GM12891 (cell line): ENCODE measurements around the gene FOXA3.
A peak's percentile ranks its signal among the peaks of the same experiment; 100 is the strongest.

Source experiments
- DNase-seq: peaks from one replicate; pipeline ENCODE4 v3.0.0; 2011; ENCODE audit warnings: low spot score; ENCODE audit not compliant: insufficient read length
- FAIRE-seq: peaks from 2 replicates; lab custom pipeline; 2011; peaks lifted over from hg19 to GRCh38; lab: Jason Lieb, UNC
- PAX5 ChIP-seq: IDR thresholded peaks from 2 replicates; pipeline ENCODE4 v1.6.1; 2011; ENCODE audit warnings: low read length, moderate library complexity, mild to moderate bottlenecking; ENCODE audit not compliant: insufficient read depth, severe bottlenecking
- POLR2A ChIP-seq: IDR thresholded peaks from 2 replicates; pipeline ENCODE4 v1.6.1; 2011; ENCODE audit warnings: low read depth, low read length, control low read depth
- POLR2AphosphoS5 ChIP-seq: IDR thresholded peaks from 2 replicates; pipeline ENCODE4 v1.6.1; 2011; ENCODE audit warnings: low read depth, low read length, control low read depth
- POU2F2 ChIP-seq: IDR thresholded peaks from 2 replicates; pipeline ENCODE4 v1.6.1; 2011; ENCODE audit warnings: low read depth, mild to moderate bottlenecking, control low read depth, low read length, moderate library complexity
- SPI1 ChIP-seq: IDR thresholded peaks from 2 replicates; pipeline ENCODE4 v1.6.1; 2011; ENCODE audit warnings: low read depth, low read length, control low read depth
- TAF1 ChIP-seq: IDR thresholded peaks from 2 replicates; pipeline ENCODE4 v1.6.1; 2011; ENCODE audit warnings: low read depth, low read length, control low read depth

Gene FOXA3

GRCh38 chr19:45899919-45900589 lies 35.9 kb downstream of the FOXA3 start:
- DNase-seq (no peak), FAIRE-seq (no peak)
- TF ChIP-seq POLR2A (no peak), POU2F2 (no peak), PAX5 (no peak), SPI1 (no peak), TAF1 (no peak), POLR2AphosphoS5 (no peak)

GRCh38 chr19:45900738-45901431 lies 36.8 kb downstream of the FOXA3 start:
- TF ChIP-seq TAF1 (no peak), POLR2A (no peak), POLR2AphosphoS5 (no peak), POU2F2 (no peak), PAX5 (no peak), SPI1 (no peak)
- no peak for DNase-seq
- no peak for FAIRE-seq

GRCh38 chr19:45901432-45901911 lies 37.3 kb downstream of the FOXA3 start:
- FAIRE-seq, result peak; percentile 71
- no peak for TF ChIP-seq SPI1
- no peak for TF ChIP-seq PAX5
- TF ChIP-seq POLR2AphosphoS5, result no peak
- DNase-seq, result no peak

- DNase-seq, result no peak
Measured at GRCh38 chr19:45901912-45902650, 38.0 kb downstream of the FOXA3 start, which contains the start of gene MYPOP. TSS of gene MYPOP (minus strand) at chr19:45902613. CDS start at chr19:45901773, 840 bp downstream.

GRCh38 chr19:45902651-45903625 lies 38.8 kb downstream of the FOXA3 start:
- peak; percentile 100 for DNase-seq
- FAIRE-seq, result peak; percentile 100
- no peak for TF ChIP-seq SPI1
- TF ChIP-seq POLR2AphosphoS5, result peak; percentile 70; the same call in 1 of the 2 replicates
- no peak for TF ChIP-seq POU2F2
- peak; percentile 58; the same call in 1 of the 2 replicates for TF ChIP-seq POLR2A

More at GRCh38 chr19:45901912-45902650, 38.0 kb downstream of the FOXA3 start, which contains the start of gene MYPOP:
- FAIRE-seq, result no peak
- TF ChIP-seq POU2F2 (no peak), PAX5 (no peak), POLR2A (no peak), SPI1 (no peak), POLR2AphosphoS5 (no peak), TAF1 (no peak)

- TF ChIP-seq POLR2AphosphoS5 (no peak), POU2F2 (no peak), PAX5 (no peak), SPI1 (no peak), TAF1 (no peak), POLR2A (no peak)
- FAIRE-seq, result no peak
- DNase-seq, result no peak
Measured at GRCh38 chr19:45905011-45905410, 40.9 kb downstream of the FOXA3 start.

- FAIRE-seq (no peak), DNase-seq (no peak)
- no peak for TF ChIP-seq SPI1
- TF ChIP-seq PAX5, result no peak
- no peak for TF ChIP-seq POLR2AphosphoS5
- TF ChIP-seq TAF1, result no peak
- TF ChIP-seq POLR2A, result no peak
- no peak for TF ChIP-seq POU2F2
Measured at GRCh38 chr19:45906221-45906620, 42.1 kb downstream of the FOXA3 start.

- DNase-seq (no peak), FAIRE-seq (no peak)
- no peak for TF ChIP-seq PAX5
- TF ChIP-seq POU2F2, result no peak
- TF ChIP-seq TAF1, result no peak
- no peak for TF ChIP-seq SPI1
- no peak for TF ChIP-seq POLR2AphosphoS5
- no peak for TF ChIP-seq POLR2A
Measured at GRCh38 chr19:45908956-45909355, 44.8 kb downstream of the FOXA3 start.

- TF ChIP-seq POLR2AphosphoS5 (no peak), PAX5 (no peak), SPI1 (no peak), POLR2A (no peak), POU2F2 (no peak), TAF1 (no peak)
- FAIRE-seq (no peak), DNase-seq (no peak)
Measured at GRCh38 chr19:45911291-45911690, 47.2 kb downstream of the FOXA3 start.
